ENCODE measurements around the gene SESTD1.

Gene SESTD1

GRCh38 chr2:179106342-179106675 lies 158.3 kb downstream of the SESTD1 start:
- Histone ChIP-seq H3K4me3 (ENCODE audit: insufficient read depth in 1 of 2, low read depth in 1 of 2, low read length in 2 of 2) (no peak overlapping the region), H3K27ac (ENCODE audit: low read length, poor library complexity, severe bottlenecking) (no peak overlapping the region), H2BK5ac (ENCODE audit: low read depth, low read length, poor library complexity, severe bottlenecking) (no peak overlapping the region), H3K9me3 (ENCODE audit: control insufficient read depth, low read length) (no peaks in the 10 kb centered on the region), H3K9ac (ENCODE audit: low read length) (no peak overlapping the region), H4K8ac (ENCODE audit: low read length) (no peak overlapping the region), H3K79me1 (replicated peaks; ENCODE audit: low read length, poor library complexity, severe bottlenecking) (no peaks in the 10 kb centered on the region), H2AFZ (ENCODE audit: low read depth, low read length) (no peak overlapping the region), H3K18ac (ENCODE audit: low read depth in 1 of 2, low read length in 2 of 2) (no peak overlapping the region), H3K4me2 (ENCODE audit: low read length, poor library complexity, severe bottlenecking) (no peak overlapping the region), H3K4ac (ENCODE audit: low read depth in 1 of 2, low read length in 2 of 2) (no peak overlapping the region), H4K91ac (ENCODE audit: low read length) (no peak overlapping the region), H2AK5ac (ENCODE audit: low read length, severe bottlenecking) (no peak overlapping the region), H2BK120ac (ENCODE audit: low read depth, low read length) (no peak overlapping the region), H3K27me3 (ENCODE audit: control insufficient read depth in 1 of 2, insufficient read depth in 1 of 2, low read length in 2 of 2) (no peaks in the 10 kb centered on the region), H3K4me1 (ENCODE audit: control insufficient read depth, insufficient read depth, low read depth, low read length) (no peaks in the 10 kb centered on the region), H2BK15ac (ENCODE audit: low read depth, poor library complexity, severe bottlenecking) (no peak overlapping the region), H3K36me3 (ENCODE audit: control insufficient read depth in 1 of 2, insufficient read depth in 2 of 2, low read depth in 1 of 2, low read length in 2 of 2) (peaks cover 0 to 76% of the 10 kb centered on the region in 2 experiments), H3K14ac (ENCODE audit: low read length in 2 of 2) (no peak overlapping the region), H3K23ac (ENCODE audit: low read length in 2 of 2) (no peak overlapping the region), H2BK12ac (ENCODE audit: low read length in 2 of 2) (no peak overlapping the region)
- no peak for DNase-seq
- no CpG with 5 or more reads among the region's 4 CpGs for WGBS

- Histone ChIP-seq H2BK12ac (ENCODE audit: low read length in 2 of 2) (no peak overlapping the region), H3K4me2 (ENCODE audit: low read length, poor library complexity, severe bottlenecking) (no peak overlapping the region), H2BK120ac (ENCODE audit: low read depth, low read length) (no peak overlapping the region), H3K4me1 (ENCODE audit: control insufficient read depth, insufficient read depth, low read depth, low read length) (no peaks in the 10 kb centered on the region), H3K4me3 (ENCODE audit: insufficient read depth in 1 of 2, low read depth in 1 of 2, low read length in 2 of 2) (no peak overlapping the region), H4K91ac (ENCODE audit: low read length) (no peak overlapping the region), H3K79me1 (replicated peaks; ENCODE audit: low read length, poor library complexity, severe bottlenecking) (no peaks in the 10 kb centered on the region), H2BK5ac (ENCODE audit: low read depth, low read length, poor library complexity, severe bottlenecking) (no peak overlapping the region), H3K9me3 (ENCODE audit: control insufficient read depth, low read length) (no peaks in the 10 kb centered on the region), H2BK15ac (ENCODE audit: low read depth, poor library complexity, severe bottlenecking) (no peak overlapping the region), H3K23ac (ENCODE audit: low read length in 2 of 2) (no peak overlapping the region), H3K27me3 (ENCODE audit: control insufficient read depth in 1 of 2, insufficient read depth in 1 of 2, low read length in 2 of 2) (no peaks in the 10 kb centered on the region), H4K8ac (ENCODE audit: low read length) (no peak overlapping the region), H3K36me3 (ENCODE audit: control insufficient read depth in 1 of 2, insufficient read depth in 2 of 2, low read depth in 1 of 2, low read length in 2 of 2) (peaks cover 0 to 60% of the 10 kb centered on the region in 2 experiments), H3K9ac (ENCODE audit: low read length) (no peak overlapping the region), H3K18ac (ENCODE audit: low read depth in 1 of 2, low read length in 2 of 2) (no peak overlapping the region), H2AK5ac (ENCODE audit: low read length, severe bottlenecking) (no peak overlapping the region), H3K14ac (ENCODE audit: low read length in 2 of 2) (no peak overlapping the region), H3K4ac (ENCODE audit: low read depth in 1 of 2, low read length in 2 of 2) (no peak overlapping the region), H3K27ac (ENCODE audit: low read length, poor library complexity, severe bottlenecking) (no peak overlapping the region), H2AFZ (ENCODE audit: low read depth, low read length) (no peak overlapping the region)
- 67% methylated on average over 2 of the region's 2 CpGs for WGBS
- peak; percentile 54 for DNase-seq
These were observed 159.9 kb downstream of the SESTD1 start for GRCh38 chr2:179104736-179105135.

- Histone ChIP-seq H2BK5ac (ENCODE audit: low read depth, low read length, poor library complexity, severe bottlenecking) (no peak overlapping the region), H3K4me3 (ENCODE audit: insufficient read depth in 1 of 2, low read depth in 1 of 2, low read length in 2 of 2) (no peak overlapping the region), H3K27me3 (ENCODE audit: control insufficient read depth in 1 of 2, insufficient read depth in 1 of 2, low read length in 2 of 2) (no peaks in the 10 kb centered on the region), H2BK15ac (ENCODE audit: low read depth, poor library complexity, severe bottlenecking) (no peak overlapping the region), H3K14ac (ENCODE audit: low read length in 2 of 2) (no peak overlapping the region), H3K27ac (ENCODE audit: low read length, poor library complexity, severe bottlenecking) (no peak overlapping the region), H2BK12ac (ENCODE audit: low read length in 2 of 2) (no peak overlapping the region), H3K36me3 (ENCODE audit: control insufficient read depth in 1 of 2, insufficient read depth in 2 of 2, low read depth in 1 of 2, low read length in 2 of 2) (peaks cover 0 to 16% of the 10 kb centered on the region in 2 experiments), H2AK5ac (ENCODE audit: low read length, severe bottlenecking) (no peak overlapping the region), H3K9ac (ENCODE audit: low read length) (no peak overlapping the region), H2AFZ (ENCODE audit: low read depth, low read length) (no peak overlapping the region), H3K4ac (ENCODE audit: low read depth in 1 of 2, low read length in 2 of 2) (no peak overlapping the region), H4K8ac (ENCODE audit: low read length) (no peak overlapping the region), H3K4me2 (ENCODE audit: low read length, poor library complexity, severe bottlenecking) (no peak overlapping the region), H4K91ac (ENCODE audit: low read length) (no peak overlapping the region), H3K79me1 (replicated peaks; ENCODE audit: low read length, poor library complexity, severe bottlenecking) (no peaks in the 10 kb centered on the region), H3K18ac (ENCODE audit: low read depth in 1 of 2, low read length in 2 of 2) (no peak overlapping the region), H2BK120ac (ENCODE audit: low read depth, low read length) (no peak overlapping the region), H3K9me3 (ENCODE audit: control insufficient read depth, low read length) (no peaks in the 10 kb centered on the region), H3K23ac (ENCODE audit: low read length in 2 of 2) (no peak overlapping the region), H3K4me1 (ENCODE audit: control insufficient read depth, insufficient read depth, low read depth, low read length) (no peaks in the 10 kb centered on the region)
- 80% methylated on average over 2 of the region's 4 CpGs for WGBS
- DNase-seq, result no peak
These were observed 166.4 kb downstream of the SESTD1 start for GRCh38 chr2:179098080-179098689.

- no peaks in the 10 kb centered on the region for H3K79me1 ChIP-seq (replicated peaks; ENCODE audit: low read length, poor library complexity, severe bottlenecking)
- no peak overlapping the region for H3K4me2 ChIP-seq (ENCODE audit: low read length, poor library complexity, severe bottlenecking)
- H2AK5ac ChIP-seq (ENCODE audit: low read length, severe bottlenecking), result no peak overlapping the region
- H3K4me3 ChIP-seq (ENCODE audit: insufficient read depth in 1 of 2, low read depth in 1 of 2, low read length in 2 of 2), result no peak overlapping the region
- no peak overlapping the region for H2BK5ac ChIP-seq (ENCODE audit: low read depth, low read length, poor library complexity, severe bottlenecking)
- no peak overlapping the region for H4K91ac ChIP-seq (ENCODE audit: low read length)
- H3K18ac ChIP-seq (ENCODE audit: low read depth in 1 of 2, low read length in 2 of 2), result no peak overlapping the region
- H3K4me1 ChIP-seq (ENCODE audit: control insufficient read depth, insufficient read depth, low read depth, low read length), result no peaks in the 10 kb centered on the region
- no peak overlapping the region for H3K27ac ChIP-seq (ENCODE audit: low read length, poor library complexity, severe bottlenecking)
- no peak for DNase-seq
- H3K23ac ChIP-seq (ENCODE audit: low read length in 2 of 2), result peak overlapping the region in 1 of 2 experiments; percentile 40
- 89% methylated on average over 1 of the region's 1 CpG for WGBS
- peaks cover 0 to 6% of the 10 kb centered on the region in 2 experiments for H3K36me3 ChIP-seq (ENCODE audit: control insufficient read depth in 1 of 2, insufficient read depth in 2 of 2, low read depth in 1 of 2, low read length in 2 of 2)
- no peaks in the 10 kb centered on the region for H3K9me3 ChIP-seq (ENCODE audit: control insufficient read depth, low read length)
- no peak overlapping the region for H3K4ac ChIP-seq (ENCODE audit: low read depth in 1 of 2, low read length in 2 of 2)
- no peak overlapping the region for H3K9ac ChIP-seq (ENCODE audit: low read length)
- no peak overlapping the region for H2BK120ac ChIP-seq (ENCODE audit: low read depth, low read length)
- no peak overlapping the region for H2BK15ac ChIP-seq (ENCODE audit: low read depth, poor library complexity, severe bottlenecking)
- H3K14ac ChIP-seq (ENCODE audit: low read length in 2 of 2), result no peak overlapping the region
- no peak overlapping the region for H4K8ac ChIP-seq (ENCODE audit: low read length)
- no peak overlapping the region for H2AFZ ChIP-seq (ENCODE audit: low read depth, low read length)
- no peaks in the 10 kb centered on the region for H3K27me3 ChIP-seq (ENCODE audit: control insufficient read depth in 1 of 2, insufficient read depth in 1 of 2, low read length in 2 of 2)
- H2BK12ac ChIP-seq (ENCODE audit: low read length in 2 of 2), result no peak overlapping the region
These were observed 167.5 kb downstream of the SESTD1 start for GRCh38 chr2:179097131-179097530.
